Neural cell (in vitro differentiated cells): Measurements from ENCODE around the gene FBLN7. TPM values are rescaled to one million over a fixed set of nuclear protein-coding genes. Genes with fewer than 3 reads are reported as not detected.

Experiments used
- H2AFZ ChIP-seq: fragments of 200-600, 300-800 bp; sonication (generic), shearing (Covaris generic); 2 replicates; pipeline ENCODE4 v1.6.0; 2014; ENCODE audit warnings: low read depth, mild to moderate bottlenecking, antibody characterized with exemption, low read length, moderate library complexity
- H3F3A ChIP-seq: fragments of 200-600 bp; shearing (Covaris generic); 2 replicates; pipeline ENCODE4 v1.6.1; 2016; ENCODE audit warnings: mild to moderate bottlenecking, moderate library complexity, mixed read lengths, antibody characterized with exemption, low read length; ENCODE audit not compliant: insufficient read depth, poor library complexity, severe bottlenecking
- H3K27ac ChIP-seq: fragments of 200-600, 300-800 bp; sonication (generic), shearing (Covaris generic); 2 replicates; pipeline ENCODE4 v1.5.1; 2014; ENCODE audit warnings: mild to moderate bottlenecking, low read length, moderate library complexity
- H3K27me3 ChIP-seq: fragments of 300-800, 200-600 bp; sonication (generic), shearing (Covaris generic); 2 replicates; pipeline ENCODE4 v1.6.0; 2014; ENCODE audit warnings: mild to moderate bottlenecking, low read depth, low read length, moderate library complexity; ENCODE audit not compliant: insufficient read depth
- H3K36me3 ChIP-seq: fragments of 300-800, 200-600 bp; sonication (generic), shearing (Covaris generic); 2 replicates; pipeline ENCODE4 v1.5.1; 2014; ENCODE audit warnings: mild to moderate bottlenecking, antibody characterized with exemption, low read length, moderate library complexity; ENCODE audit not compliant: insufficient read depth
- H3K4me2 ChIP-seq: fragments of 300-800, 200-600 bp; sonication (generic), shearing (Covaris generic); 2 replicates; pipeline ENCODE4 v1.6.0; 2014; ENCODE audit warnings: mild to moderate bottlenecking, low read length
- H3K4me3 ChIP-seq: fragments of 300-800, 200-600 bp; sonication (generic), shearing (Covaris generic); 2 replicates; pipeline ENCODE4 v1.5.1; 2014; ENCODE audit warnings: mild to moderate bottlenecking, low read length, moderate library complexity
- H3K79me2 ChIP-seq: fragments of 200-600 bp; shearing (Covaris generic); replicated peaks from 2 replicates; pipeline ENCODE4 v1.6.0; 2014; ENCODE audit warnings: mild to moderate bottlenecking, low read length, moderate library complexity; ENCODE audit not compliant: insufficient read depth
- H3K9ac ChIP-seq: fragments of 300-800, 200-600 bp; sonication (generic), shearing (Covaris generic); 2 replicates; pipeline ENCODE4 v1.6.1; 2016; ENCODE audit warnings: mild to moderate bottlenecking, low read length, mixed read lengths
- H3K9me2 ChIP-seq: fragments of 200-600 bp; shearing (Covaris generic); 2 replicates; pipeline ENCODE4 v1.6.1; 2016; ENCODE audit warnings: mild to moderate bottlenecking, low read length, mixed read lengths; ENCODE audit not compliant: insufficient read depth
- H3K9me3 ChIP-seq: fragments of 200-600, 300-800 bp; sonication (generic), shearing (Covaris generic); 2 replicates; pipeline ENCODE4 v1.6.1; 2016; ENCODE audit warnings: mild to moderate bottlenecking, mixed run types, low read length, moderate library complexity, mixed read lengths
- H4K20me1 ChIP-seq: fragments of 200-600 bp; shearing (Covaris generic); 2 replicates; pipeline ENCODE4 v1.6.1; 2016; ENCODE audit warnings: mild to moderate bottlenecking, mixed run types; ENCODE audit not compliant: insufficient read depth
- CTCF ChIP-seq: fragments of 450-650 bp; IDR thresholded peaks from 2 replicates; pipeline ENCODE4 v1.5.1; 2014; ENCODE audit warnings: antibody characterized with exemption, mild to moderate bottlenecking, moderate library complexity; ENCODE audit not compliant: poor library complexity, severe bottlenecking
- EP300 ChIP-seq: fragments of 450-650 bp; conservative IDR thresholded peaks from 2 replicates; pipeline ENCODE4 v1.6.1; 2014; ENCODE audit warnings: antibody characterized with exemption, mild to moderate bottlenecking, moderate library complexity; ENCODE audit not compliant: poor library complexity, severe bottlenecking
- EZH2 ChIP-seq: fragments of 200-600, 300-800 bp; shearing (Covaris generic), sonication (generic); IDR thresholded peaks from 2 replicates; pipeline ENCODE4 v1.6.1; 2014; ENCODE audit warnings: antibody characterized with exemption, low read length, borderline replicate concordance, mild to moderate bottlenecking; ENCODE audit not compliant: insufficient read depth, poor library complexity, severe bottlenecking
- MXI1 ChIP-seq: fragments of 450-650 bp; conservative IDR thresholded peaks from 2 replicates; pipeline ENCODE4 v1.6.1; 2014; ENCODE audit warnings: antibody characterized with exemption, mild to moderate bottlenecking; ENCODE audit not compliant: poor library complexity, severe bottlenecking
- POLR2AphosphoS5 ChIP-seq: IDR thresholded peaks from 2 replicates; pipeline ENCODE4 v1.6.1; 2012
- RAD21 ChIP-seq: fragments of 450-650 bp; conservative IDR thresholded peaks from 2 replicates; pipeline ENCODE4 v1.6.1; 2014; ENCODE audit warnings: antibody characterized with exemption, mild to moderate bottlenecking, moderate library complexity
- REST ChIP-seq: IDR thresholded peaks from 2 replicates; pipeline ENCODE4 v1.6.1; 2012; ENCODE audit warnings: borderline replicate concordance
- SMC3 ChIP-seq: fragments of 450-650 bp; conservative IDR thresholded peaks from 2 replicates; pipeline ENCODE4 v1.6.1; 2014; ENCODE audit warnings: antibody characterized with exemption, mild to moderate bottlenecking, moderate library complexity; ENCODE audit not compliant: poor library complexity
- TAF1 ChIP-seq: IDR thresholded peaks from 2 replicates; pipeline ENCODE4 v1.6.1; 2012; ENCODE audit warnings: low read depth
- polyA minus RNA-seq: library from RNA; depleted of rRNA, polyadenylated mRNA; stranded (reverse); fragments of >200 nt; gene quantifications from 2 replicates; pipeline ENCODE4 v1.2.3, GENCODE V29; 2014
- polyA plus RNA-seq: library from polyadenylated mRNA; depleted of rRNA; stranded (reverse); fragments of >200 nt; gene quantifications from 2 replicates; pipeline ENCODE4 v1.2.3, GENCODE V29; 2014

Gene FBLN7
- polyA plus RNA-seq (0.50 TPM in 1 of 2 replicates, not detected in the other), polyA minus RNA-seq (1.2 TPM in 1 of 2 replicates, not detected in the other)

GRCh38 chr2:112138159-112139032 lies at the start of gene FBLN7:
Gene FBLN7 (plus strand): TSS chr2:112138385. CDS start chr2:112138656, 271 bp downstream.
- H3K36me3 ChIP-seq = no peaks in the 10 kb centered on the region
- no peaks in the 10 kb centered on the region for H3K9me3 ChIP-seq
- no peaks in the 10 kb centered on the region for H3F3A ChIP-seq
- H3K27ac ChIP-seq = no peak within 1 kb of the TSS
- no peak within 1 kb of the TSS for H3K9ac ChIP-seq
- TF ChIP-seq CTCF (no peak), MXI1 (no peak)
- peaks cover 22% of the 10 kb centered on the region for H3K27me3 ChIP-seq
- H4K20me1 ChIP-seq = no peaks in the 10 kb centered on the region
- peak within 1 kb of the TSS; percentile 68 for H3K4me3 ChIP-seq
- peak within 1 kb of the TSS; percentile 19 for H3K4me2 ChIP-seq
- H2AFZ ChIP-seq = no peak within 1 kb of the TSS
- no peaks in the 10 kb centered on the region for H3K9me2 ChIP-seq
- H3K79me2 ChIP-seq = no peaks in the 10 kb centered on the region

GRCh38 chr2:112089375-112089774 lies 48.8 kb upstream of the FBLN7 start:
- H3K9me2 ChIP-seq = no peaks in the 10 kb centered on the region
- no peak overlapping the region for H3K27ac ChIP-seq
- H3K9ac ChIP-seq = no peak overlapping the region
- no peaks in the 10 kb centered on the region for H3K27me3 ChIP-seq
- no peak for TF ChIP-seq REST
- no peak for TF ChIP-seq EZH2
- no peak for TF ChIP-seq MXI1
- no peak for TF ChIP-seq SMC3
- no peak for TF ChIP-seq POLR2AphosphoS5
- no peak for TF ChIP-seq CTCF
- TF ChIP-seq EP300 = no peak
- no peak for TF ChIP-seq TAF1
- TF ChIP-seq RAD21 = no peak
- H3K4me2 ChIP-seq = no peak overlapping the region
- H4K20me1 ChIP-seq = no peaks in the 10 kb centered on the region
- no peaks in the 10 kb centered on the region for H3K36me3 ChIP-seq
- no peak overlapping the region for H3K4me3 ChIP-seq
- no peak overlapping the region for H2AFZ ChIP-seq
- no peaks in the 10 kb centered on the region for H3K79me2 ChIP-seq
- no peaks in the 10 kb centered on the region for H3K9me3 ChIP-seq
- no peaks in the 10 kb centered on the region for H3F3A ChIP-seq
